Measurements from ENCODE around the gene STUB1. TPM values are rescaled to one million over a fixed set of nuclear protein-coding genes. Genes with fewer than 3 reads are reported as not detected.

The STUB1 gene
- polyA plus RNA-seq, 3 donors from 2014 or later, result 183 to 225 (median 194) TPM

GRCh38 chr16:648781-649589 is 31.2 kb upstream of the STUB1 start, which contains the start of gene WDR90:
TSS of gene WDR90 (plus strand) at chr16:649365. CDS start at chr16:649417, 52 bp downstream.
- H3K4me3 Mint-ChIP-seq, result peak within 1 kb of the TSS; percentile 62 to 77 (median 71)
- no peaks in the 10 kb centered on the region for H3K36me3 Mint-ChIP-seq
- no peaks in the 10 kb centered on the region for H3K9me3 Mint-ChIP-seq
- H3K27me3 Mint-ChIP-seq (ENCODE audit: low read depth in 3 of 3), result peaks cover 0 to 3% (median 2%) of the 10 kb centered on the region in 3 donors
- peak within 1 kb of the TSS in 4 of 6 donors; percentile 57 to 86 (median 66) for H3K27ac Mint-ChIP-seq
- DNase-seq, result peak; percentile 88 to 91 (median 89)
- peaks cover 0 to 9% of the 10 kb centered on the region in 2 donors for H3K4me1 Mint-ChIP-seq

DNA sequence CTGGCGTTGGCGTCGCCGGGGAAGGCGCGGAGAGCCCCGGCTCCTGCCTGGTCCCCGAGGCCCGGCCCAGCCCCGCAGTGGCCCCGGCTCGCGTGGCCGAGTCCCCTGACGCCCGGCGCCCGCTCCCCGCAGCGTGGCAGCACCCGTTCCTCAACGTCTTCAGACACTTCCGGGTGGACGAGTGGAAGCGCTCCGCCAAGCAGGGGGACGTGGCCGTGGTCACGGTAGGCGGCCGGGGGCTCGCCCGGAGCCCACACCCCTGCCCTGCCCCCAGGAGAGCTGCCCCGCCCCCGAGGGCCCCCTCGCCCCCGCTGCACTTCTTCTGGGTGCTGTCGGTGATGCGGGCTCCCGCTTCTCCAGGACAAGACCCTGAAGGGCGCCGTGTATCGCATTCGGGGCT is 30.6 kb upstream of the STUB1 start:
- no peaks in the 10 kb centered on the region for H3K9me3 Mint-ChIP-seq
- H3K4me1 Mint-ChIP-seq, result peaks cover 0 to 7% of the 10 kb centered on the region in 2 donors
- DNase-seq, result no peak
- peak overlapping the region; percentile 54 to 70 (median 64) for H3K4me3 Mint-ChIP-seq
- peak overlapping the region in 1 of 6 donors; percentile 39 for H3K27ac Mint-ChIP-seq
- H3K27me3 Mint-ChIP-seq (ENCODE audit: low read depth in 3 of 3), result peaks cover 0 to 3% (median 2%) of the 10 kb centered on the region in 3 donors
- H3K36me3 Mint-ChIP-seq, result no peaks in the 10 kb centered on the region

- Mint-ChIP-seq H3K27me3 (ENCODE audit: low read depth in 3 of 3) (peaks cover 0 to 3% (median 2%) of the 10 kb centered on the region in 3 donors), H3K9me3 (no peaks in the 10 kb centered on the region), H3K27ac (no peak overlapping the region), H3K36me3 (no peaks in the 10 kb centered on the region), H3K4me3 (no peak overlapping the region), H3K4me1 (peaks cover 0 to 6% of the 10 kb centered on the region in 2 donors)
- no peak for DNase-seq
Observed at GRCh38 chr16:651844-652243, 28.4 kb upstream of the STUB1 start.

DNA sequence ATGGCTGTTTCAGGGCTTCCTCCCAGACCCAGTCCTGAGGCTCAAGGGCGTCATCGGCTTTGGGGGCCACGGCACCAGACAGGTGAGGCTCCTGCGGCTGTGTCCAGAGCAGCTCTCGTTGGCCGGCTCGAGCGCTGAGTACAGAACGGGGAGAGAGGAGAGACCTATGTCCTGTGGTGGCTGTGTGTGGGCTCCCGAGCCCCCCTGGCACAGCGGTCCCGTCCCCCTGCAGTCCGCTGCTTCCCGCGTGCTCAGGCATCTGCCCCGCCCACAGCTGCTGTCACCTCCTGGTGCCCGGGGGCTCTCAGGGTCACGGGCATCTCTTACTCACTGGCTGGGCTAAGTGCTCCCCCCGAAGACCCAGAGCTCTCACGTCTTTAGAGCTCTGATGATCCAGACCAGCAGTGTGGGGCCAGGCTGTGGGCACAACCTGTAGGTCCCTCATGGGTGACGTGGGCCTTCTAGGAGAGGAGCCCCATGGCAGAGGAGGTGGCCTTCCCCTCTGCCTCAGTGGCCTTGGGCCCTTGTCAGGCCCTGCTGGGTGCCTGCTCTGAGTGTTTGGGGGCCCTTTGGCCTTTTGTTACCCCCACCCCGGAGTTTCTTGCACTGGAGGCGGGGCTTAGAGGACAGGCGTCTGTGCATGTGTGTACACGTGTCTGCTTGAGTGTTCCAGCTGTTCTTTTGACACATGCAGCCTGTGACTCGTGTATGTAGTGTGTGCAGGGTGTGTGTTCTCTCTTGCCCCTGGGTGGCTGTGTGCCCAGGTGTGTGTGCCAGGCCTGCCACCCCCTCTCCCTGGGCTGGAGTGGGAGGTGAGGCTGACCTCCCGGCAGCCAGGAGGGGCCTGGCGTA is 27.5 kb upstream of the STUB1 start:
- Mint-ChIP-seq H3K27ac (no peak overlapping the region), H3K27me3 (ENCODE audit: low read depth in 3 of 3) (peaks cover 0 to 3% (median 2%) of the 10 kb centered on the region in 3 donors), H3K4me3 (peak overlapping the region in 1 of 5 donors; percentile 19)

DNA sequence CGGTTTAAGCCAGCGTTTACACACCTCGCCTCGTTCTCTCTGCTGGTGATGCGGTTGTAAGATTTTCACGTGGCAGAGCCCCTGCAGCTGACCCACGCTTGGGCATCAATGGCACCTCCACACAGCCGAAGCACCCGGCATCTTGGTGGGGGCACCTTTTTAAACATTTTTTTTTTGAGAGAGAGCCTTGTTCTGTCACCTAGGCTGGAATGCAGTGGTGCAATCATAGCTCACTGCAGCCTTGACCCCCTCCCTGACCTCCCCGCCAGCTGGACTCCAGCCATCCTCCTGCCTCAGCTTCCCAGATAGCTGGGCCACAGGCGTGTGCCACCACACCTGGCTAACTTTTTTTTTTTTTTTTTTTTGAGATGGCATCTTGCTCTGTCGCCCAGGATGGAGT is 26.2 kb upstream of the STUB1 start:
- peaks cover 0 to 3% (median 0%) of the 10 kb centered on the region in 3 donors for H3K27me3 Mint-ChIP-seq (ENCODE audit: low read depth in 3 of 3)
- H3K27ac Mint-ChIP-seq, result no peak overlapping the region
- no peak overlapping the region for H3K4me3 Mint-ChIP-seq
- no peak for DNase-seq
- no peaks in the 10 kb centered on the region for H3K36me3 Mint-ChIP-seq
- no peaks in the 10 kb centered on the region for H3K4me1 Mint-ChIP-seq
- H3K9me3 Mint-ChIP-seq, result no peaks in the 10 kb centered on the region

More for the DNA sequence above, 27.5 kb upstream of the STUB1 start:
- Mint-ChIP-seq H3K9me3 (no peaks in the 10 kb centered on the region), H3K36me3 (no peaks in the 10 kb centered on the region), H3K4me1 (peaks cover 0 to 6% of the 10 kb centered on the region in 2 donors)
- DNase-seq, result no peak

GRCh38 chr16:657487-657886 is 22.7 kb upstream of the STUB1 start:
- Mint-ChIP-seq H3K9me3 (no peaks in the 10 kb centered on the region), H3K27me3 (ENCODE audit: low read depth in 3 of 3) (no peaks in the 10 kb centered on the region), H3K27ac (no peak overlapping the region), H3K4me3 (no peak overlapping the region), H3K36me3 (no peaks in the 10 kb centered on the region), H3K4me1 (peaks cover 0 to 7% of the 10 kb centered on the region in 2 donors)
- no peak for DNase-seq

GRCh38 chr16:658679-659571 is 21.3 kb upstream of the STUB1 start:
- Mint-ChIP-seq H3K27me3 (ENCODE audit: low read depth in 3 of 3) (no peaks in the 10 kb centered on the region), H3K27ac (no peak overlapping the region), H3K36me3 (no peaks in the 10 kb centered on the region), H3K4me1 (peaks cover 0 to 10% of the 10 kb centered on the region in 2 donors), H3K9me3 (no peaks in the 10 kb centered on the region), H3K4me3 (no peak overlapping the region)
- no peak for DNase-seq

DNA sequence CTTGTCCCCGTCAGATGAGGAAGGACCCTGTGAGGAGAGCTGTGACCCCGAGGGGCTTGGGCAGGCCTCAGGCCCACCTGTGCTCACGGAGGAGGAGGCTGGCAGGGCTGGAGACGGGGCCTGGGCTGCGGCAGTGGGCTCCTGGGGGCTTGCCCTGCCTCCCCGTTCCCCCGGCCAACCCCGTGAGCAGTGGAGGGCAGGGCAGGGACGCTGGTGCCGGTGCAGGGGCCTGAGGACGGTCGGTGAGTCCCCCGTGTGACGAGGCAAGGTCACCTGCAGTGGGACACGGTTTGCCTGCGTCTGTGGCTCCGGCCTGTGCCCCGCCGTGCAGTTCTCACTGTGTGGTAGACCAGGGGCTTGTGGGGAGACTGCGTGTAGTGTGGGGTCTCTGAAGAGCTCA is 20.6 kb upstream of the STUB1 start:
- Mint-ChIP-seq H3K27me3 (ENCODE audit: low read depth in 3 of 3) (no peaks in the 10 kb centered on the region), H3K4me1 (peaks cover 0 to 10% of the 10 kb centered on the region in 2 donors), H3K9me3 (no peaks in the 10 kb centered on the region), H3K36me3 (no peaks in the 10 kb centered on the region), H3K4me3 (no peak overlapping the region), H3K27ac (no peak overlapping the region)
- no peak for DNase-seq

DNA sequence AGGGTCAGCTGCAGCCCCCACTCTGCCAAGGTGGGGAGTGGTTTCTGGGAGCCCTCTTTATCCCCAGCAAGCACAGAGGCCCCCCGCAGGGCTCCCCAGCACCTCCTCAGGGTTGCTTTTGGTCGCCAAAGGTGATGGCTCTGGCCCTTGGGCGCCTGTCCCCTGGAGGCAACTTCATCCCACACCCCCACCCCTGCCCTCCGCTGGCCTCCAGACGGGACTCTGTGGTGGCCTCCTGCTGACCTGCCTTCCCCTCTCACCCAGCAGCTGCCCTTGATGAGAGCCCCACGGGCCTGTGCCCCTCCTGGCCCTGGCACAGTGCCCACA is 20.1 kb upstream of the STUB1 start:
- Mint-ChIP-seq H3K4me1 (peaks cover 0 to 10% of the 10 kb centered on the region in 2 donors), H3K9me3 (no peaks in the 10 kb centered on the region), H3K27ac (peak overlapping the region in 1 of 6 donors; percentile 62), H3K27me3 (ENCODE audit: low read depth in 3 of 3) (no peaks in the 10 kb centered on the region), H3K4me3 (peak overlapping the region in 1 of 5 donors; percentile 72), H3K36me3 (no peaks in the 10 kb centered on the region)
- DNase-seq, result no peak

- Mint-ChIP-seq H3K4me1 (peaks cover 0 to 10% of the 10 kb centered on the region in 2 donors), H3K4me3 (peak overlapping the region; percentile 30 to 72 (median 54)), H3K27me3 (ENCODE audit: low read depth in 3 of 3) (no peaks in the 10 kb centered on the region), H3K27ac (peak overlapping the region in 4 of 6 donors; percentile 16 to 82 (median 52)), H3K36me3 (no peaks in the 10 kb centered on the region), H3K9me3 (no peaks in the 10 kb centered on the region)
- peak; percentile 69 to 78 (median 77) for DNase-seq
Observed at GRCh38 chr16:660459-661183, 19.6 kb upstream of the STUB1 start.

DNA sequence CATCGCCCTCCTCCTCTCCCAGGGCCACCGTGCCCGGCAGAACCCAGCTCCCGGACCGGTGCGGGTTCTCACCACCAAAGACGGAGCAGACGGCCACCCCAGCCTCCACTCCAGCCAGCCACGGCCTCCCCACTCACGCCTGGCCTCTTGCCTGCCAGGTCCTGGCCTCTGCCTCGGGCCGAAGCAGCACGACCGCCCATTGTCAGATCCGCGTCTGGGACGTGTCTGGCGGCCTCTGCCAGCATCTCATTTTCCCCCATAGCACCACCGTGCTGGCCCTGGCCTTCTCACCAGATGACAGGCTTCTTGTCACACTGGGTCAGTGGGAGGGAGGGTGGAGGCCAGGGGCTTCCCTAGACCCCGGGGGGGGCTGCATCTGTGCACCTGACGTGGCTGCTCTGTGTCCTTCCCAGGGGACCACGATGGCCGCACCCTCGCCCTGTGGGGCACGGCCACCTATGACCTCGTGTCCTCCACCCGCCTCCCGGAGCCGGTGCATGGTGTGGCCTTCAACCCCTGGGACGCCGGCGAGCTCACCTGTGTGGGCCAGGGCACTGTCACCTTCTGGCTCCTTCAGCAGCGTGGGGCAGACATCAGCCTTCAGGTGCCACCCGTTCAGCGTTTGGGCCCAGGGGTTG is 18.9 kb upstream of the STUB1 start:
- Mint-ChIP-seq H3K4me3 (peak overlapping the region in 4 of 5 donors; percentile 8 to 30 (median 17)), H3K4me1 (peaks cover 0 to 10% of the 10 kb centered on the region in 2 donors), H3K27ac (peak overlapping the region in 3 of 6 donors; percentile 34 to 64 (median 40)), H3K9me3 (no peaks in the 10 kb centered on the region), H3K36me3 (no peaks in the 10 kb centered on the region), H3K27me3 (ENCODE audit: low read depth in 3 of 3) (no peaks in the 10 kb centered on the region)
- no peak for DNase-seq

DNA sequence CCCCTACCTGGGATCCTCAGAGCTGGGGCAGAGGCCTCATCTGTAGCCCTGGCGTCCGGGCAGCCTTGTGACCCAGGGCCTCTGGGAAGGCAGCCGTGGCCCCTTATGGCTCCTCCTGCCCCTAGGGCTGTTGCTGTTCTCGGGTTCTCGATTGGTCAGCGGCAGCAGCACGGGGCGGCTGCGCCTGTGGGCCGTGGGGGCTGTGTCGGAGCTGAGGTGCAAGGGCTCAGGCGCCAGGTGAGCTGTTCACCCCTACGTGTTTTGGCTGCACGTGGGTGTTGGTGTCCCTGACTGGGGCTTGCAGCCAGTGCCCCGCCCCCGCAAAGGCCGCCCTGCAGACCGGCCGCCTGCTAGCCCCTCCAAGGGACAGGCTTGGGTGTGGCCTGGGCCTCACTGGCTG is 18.1 kb upstream of the STUB1 start:
- Mint-ChIP-seq H3K9me3 (no peaks in the 10 kb centered on the region), H3K4me1 (peaks cover 0 to 10% of the 10 kb centered on the region in 2 donors), H3K4me3 (no peak overlapping the region), H3K36me3 (no peaks in the 10 kb centered on the region), H3K27me3 (ENCODE audit: low read depth in 3 of 3) (no peaks in the 10 kb centered on the region), H3K27ac (no peak overlapping the region)
- no peak for DNase-seq

Data from immature natural killer cell (primary cell).